ENCODE results near the gene JADE2.

The JADE2 gene

GRCh38 chr5:134626369-134627014, 101.0 kb downstream of the JADE2 start:
- DNase-seq = no peak

More at GRCh38 chr5:134626369-134627014, 101.0 kb downstream of the JADE2 start:
- Histone ChIP-seq H3K36me3 (peaks cover 27% of the 10 kb centered on the region), H3K27ac (no peak overlapping the region), H3K4me3 (ENCODE audit: low read depth, low read length) (no peak overlapping the region), H3K27me3 (ENCODE audit: insufficient read depth, low read depth, severe bottlenecking) (no peaks in the 10 kb centered on the region), H3K9me3 (ENCODE audit: severe bottlenecking) (no peaks in the 10 kb centered on the region)
- TF ChIP-seq CTCF (IDR thresholded peaks at IDR 0.05; ENCODE audit: low read depth, low read length) = no peak

Measured in WERI-Rb-1 (cell line).